Panc1 (cell line): ENCODE data around the gene PFKFB3. TPM values are rescaled to one million over a fixed set of nuclear protein-coding genes. Genes with fewer than 3 reads are reported as not detected.

Source experiments
- ATAC-seq: fragments of 200-7000 bp; cut with Tn5 transposase; 2 replicates; pipeline ENCODE4 v1.9.1; 2020; ENCODE audit warnings: mild to moderate bottlenecking, moderate library complexity
- BruUV-seq: library from RNA; stranded (reverse); fragments of 400-500 nt; replicated peaks from 2 replicates; lab custom pipeline; 2021; lab: Mats Ljungman, UMichigan
- CTCF ChIA-PET: fragments of 300-600 bp; sonication (Branson Sonifier 250); formaldehyde crosslinking; loops from one replicate; lab custom pipeline; 2022; ENCODE audit warnings: antibody characterized with exemption; lab: Charles Lee
- POLR2A ChIA-PET: fragments of 300-600 bp; sonication (Branson Sonifier 250); formaldehyde crosslinking; loops from one replicate; lab custom pipeline; 2022; ENCODE audit warnings: antibody characterized with exemption; lab: Charles Lee
- DNase-seq: peaks from one replicate; pipeline ENCODE4 v3.0.0-alpha.2; 2010; ENCODE audit warnings: low read depth, low spot score
- H3K27ac ChIP-seq: 2 replicates; pipeline ENCODE4 v1.5.1; 2011; ENCODE audit warnings: mild to moderate bottlenecking, low read length, inconsistent platforms
- H3K27me3 ChIP-seq: fragments of 200-500 bp; sonication (Bioruptor generic); 2 replicates; pipeline ENCODE4 v1.6.0; 2014; ENCODE audit warnings: low read length, inconsistent platforms; ENCODE audit not compliant: control insufficient read depth, insufficient read depth
- H3K36me3 ChIP-seq: fragments of 200-500 bp; sonication (Bioruptor generic); 2 replicates; pipeline ENCODE4 v1.5.1; 2014; ENCODE audit warnings: inconsistent platforms, mild to moderate bottlenecking, low read length, moderate library complexity; ENCODE audit not compliant: control insufficient read depth, insufficient read depth
- H3K4me1 ChIP-seq: 2 replicates; pipeline ENCODE4 v1.5.1; 2011; ENCODE audit warnings: inconsistent platforms, mild to moderate bottlenecking, low read length, moderate library complexity; ENCODE audit not compliant: control insufficient read depth, insufficient read depth
- H3K4me3 ChIP-seq, 2 experiments: 2 replicates each; pipeline ENCODE4 v1.5.1; 2011 to 2012; ENCODE audit warnings: low read depth in 2 of 2, low read length in 2 of 2, mild to moderate bottlenecking in 2 of 2, inconsistent platforms in 1 of 2, moderate library complexity in 1 of 2
- H3K9me3 ChIP-seq: fragments of 200-500 bp; sonication (Bioruptor generic); 2 replicates; pipeline ENCODE4 v1.5.1; 2014; ENCODE audit warnings: low read depth, mild to moderate bottlenecking, inconsistent platforms, low read length, moderate library complexity; ENCODE audit not compliant: control insufficient read depth, insufficient read depth
- POLR2AphosphoS5 ChIP-seq: IDR thresholded peaks from 2 replicates; pipeline ENCODE4 v1.6.1; 2012; ENCODE audit warnings: mild to moderate bottlenecking, low read depth, low read length, moderate library complexity
- REST ChIP-seq, 2 experiments: IDR thresholded peaks; 2 replicates each; pipeline ENCODE4 v1.6.1; 2011 to 2012; ENCODE audit warnings: low read depth in 2 of 2, control low read depth in 1 of 2, low read length in 1 of 2, mild to moderate bottlenecking in 1 of 2, moderate library complexity in 1 of 2; ENCODE audit not compliant: insufficient read depth in 1 of 2
- SIN3A ChIP-seq: IDR thresholded peaks from 2 replicates; pipeline ENCODE4 v1.6.1; 2012; ENCODE audit warnings: low read depth, mild to moderate bottlenecking, low read length, moderate library complexity, borderline replicate concordance; ENCODE audit not compliant: insufficient read depth
- TCF7L2 ChIP-seq: IDR thresholded peaks from 2 replicates; pipeline ENCODE4 v1.6.1; 2011; ENCODE audit warnings: mild to moderate bottlenecking, low read depth, low read length, inconsistent platforms
- in situ Hi-C: cut with HindIII; loops from 2 replicates; pipeline ENCODE4 v1.10.0; 2016; ENCODE audit warnings: low sequenced_read_pairs, low pct_unique_long_range_greater_than_20kb
- intact Hi-C: fragments of 100-400 bp; cut with micrococcal nuclease; formaldehyde crosslinking; loops from one replicate; pipeline ENCODE4 v1.10.0; 2022; ENCODE audit not compliant: unreplicated experiment
- total RNA-seq: library from RNA; stranded (reverse); gene quantifications from one replicate; pipeline ENCODE4 v1.2.1, GENCODE V29; 2021; ENCODE audit not compliant: unreplicated experiment
- TF ChIP-seq, protein P1 (sequence below): fragments of 450-650 bp; IDR thresholded peaks from 2 replicates; pipeline ENCODE4 v1.5.1; 2017; ENCODE audit warnings: mild to moderate bottlenecking

Gene PFKFB3
- total RNA-seq, 1 experiment from 2014 or later, result 17.1 TPM

- Histone ChIP-seq H3K4me1 (no peaks in the 10 kb centered on the region; the same call in 1 of the 2 replicates), H3K27ac (no peak overlapping the region), H3K4me3 (no peak overlapping the region), H3K27me3 (no peaks in the 10 kb centered on the region), H3K36me3 (no peaks in the 10 kb centered on the region), H3K9me3 (no peaks in the 10 kb centered on the region)
- ATAC-seq (no peak), DNase-seq (no peak)
- TF ChIP-seq SIN3A (no peak), REST (IDR thresholded peaks at IDR 0.05; ENCODE audit: insufficient read depth in 1 of 2, low read depth in 2 of 2, low read length in 1 of 2) (no peak), TCF7L2 (no peak), POLR2AphosphoS5 (no peak)
- TF ChIP-seq, protein P1, sequence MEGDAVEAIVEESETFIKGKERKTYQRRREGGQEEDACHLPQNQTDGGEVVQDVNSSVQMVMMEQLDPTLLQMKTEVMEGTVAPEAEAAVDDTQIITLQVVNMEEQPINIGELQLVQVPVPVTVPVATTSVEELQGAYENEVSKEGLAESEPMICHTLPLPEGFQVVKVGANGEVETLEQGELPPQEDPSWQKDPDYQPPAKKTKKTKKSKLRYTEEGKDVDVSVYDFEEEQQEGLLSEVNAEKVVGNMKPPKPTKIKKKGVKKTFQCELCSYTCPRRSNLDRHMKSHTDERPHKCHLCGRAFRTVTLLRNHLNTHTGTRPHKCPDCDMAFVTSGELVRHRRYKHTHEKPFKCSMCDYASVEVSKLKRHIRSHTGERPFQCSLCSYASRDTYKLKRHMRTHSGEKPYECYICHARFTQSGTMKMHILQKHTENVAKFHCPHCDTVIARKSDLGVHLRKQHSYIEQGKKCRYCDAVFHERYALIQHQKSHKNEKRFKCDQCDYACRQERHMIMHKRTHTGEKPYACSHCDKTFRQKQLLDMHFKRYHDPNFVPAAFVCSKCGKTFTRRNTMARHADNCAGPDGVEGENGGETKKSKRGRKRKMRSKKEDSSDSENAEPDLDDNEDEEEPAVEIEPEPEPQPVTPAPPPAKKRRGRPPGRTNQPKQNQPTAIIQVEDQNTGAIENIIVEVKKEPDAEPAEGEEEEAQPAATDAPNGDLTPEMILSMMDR, result no peak
- in situ Hi-C loops, result no loop called here
- intact Hi-C loops, result loop anchor here (10.0 kb wide), 1 partner anchor 50 kb away; no protein-coding TSS in a partner anchor
- no TSS peak for BruUV-seq
- ChIA-PET POLR2A (no interaction called here), CTCF (no interaction called here)
Measured at GRCh38 chr10:6154566-6154965, 48.2 kb upstream of the PFKFB3 start.

- in situ Hi-C loops, result no loop called here
- Histone ChIP-seq H3K27me3 (no peaks in the 10 kb centered on the region), H3K36me3 (no peaks in the 10 kb centered on the region), H3K4me3 (no peak overlapping the region), H3K27ac (no peak overlapping the region), H3K9me3 (no peaks in the 10 kb centered on the region), H3K4me1 (peaks cover 10% of the 10 kb centered on the region)
- BruUV-seq, result no TSS peak
- ChIA-PET CTCF (no interaction called here), POLR2A (no interaction called here)
- ATAC-seq (no peak), DNase-seq (no peak)
- intact Hi-C loops, result loop anchor here (10.0 kb wide), 1 partner anchor 53 kb away; no protein-coding TSS in a partner anchor
- TF ChIP-seq, protein P1, result no peak
- TF ChIP-seq POLR2AphosphoS5 (no peak), SIN3A (no peak), TCF7L2 (no peak), REST (IDR thresholded peaks at IDR 0.05; ENCODE audit: insufficient read depth in 1 of 2, low read depth in 2 of 2, low read length in 1 of 2) (no peak)
Measured at GRCh38 chr10:6158276-6158675, 44.5 kb upstream of the PFKFB3 start.
